Measurements from ENCODE around the gene PRKX.
"Not testable (repeated sequence)": the region's sequence is repeated elsewhere in the genome, so short reads cannot be mapped to it uniquely, and the experiment has no call there.

PRKX gene

GRCh38 chrX:3560010-3560409, 153.4 kb downstream of the PRKX start:
- not testable (repeated sequence) for DNase-seq
